SK-N-DZ (cell line): ENCODE results near the gene NTHL1. TPM values are rescaled to one million over a fixed set of nuclear protein-coding genes. Genes with fewer than 3 reads are reported as not detected.

Experiments used
- DNase-seq: peaks from one replicate; pipeline ENCODE4 v3.0.0-alpha.2; 2015; ENCODE audit warnings: low spot score
- polyA plus RNA-seq, 2 experiments: library from polyadenylated mRNA; depleted of rRNA; stranded (reverse); fragments of >200 nt; gene quantifications; 2 replicates each; pipeline ENCODE4 v1.2.3, GENCODE V29; 2014

Gene NTHL1
- polyA plus RNA-seq (2014; cell fraction: cytosol; rRNA removed) = 120 and 139 TPM in 2 replicates
- 97.5 and 128 TPM in 2 replicates for polyA plus RNA-seq (2014; cell fraction: nucleus; rRNA removed)

DNA sequence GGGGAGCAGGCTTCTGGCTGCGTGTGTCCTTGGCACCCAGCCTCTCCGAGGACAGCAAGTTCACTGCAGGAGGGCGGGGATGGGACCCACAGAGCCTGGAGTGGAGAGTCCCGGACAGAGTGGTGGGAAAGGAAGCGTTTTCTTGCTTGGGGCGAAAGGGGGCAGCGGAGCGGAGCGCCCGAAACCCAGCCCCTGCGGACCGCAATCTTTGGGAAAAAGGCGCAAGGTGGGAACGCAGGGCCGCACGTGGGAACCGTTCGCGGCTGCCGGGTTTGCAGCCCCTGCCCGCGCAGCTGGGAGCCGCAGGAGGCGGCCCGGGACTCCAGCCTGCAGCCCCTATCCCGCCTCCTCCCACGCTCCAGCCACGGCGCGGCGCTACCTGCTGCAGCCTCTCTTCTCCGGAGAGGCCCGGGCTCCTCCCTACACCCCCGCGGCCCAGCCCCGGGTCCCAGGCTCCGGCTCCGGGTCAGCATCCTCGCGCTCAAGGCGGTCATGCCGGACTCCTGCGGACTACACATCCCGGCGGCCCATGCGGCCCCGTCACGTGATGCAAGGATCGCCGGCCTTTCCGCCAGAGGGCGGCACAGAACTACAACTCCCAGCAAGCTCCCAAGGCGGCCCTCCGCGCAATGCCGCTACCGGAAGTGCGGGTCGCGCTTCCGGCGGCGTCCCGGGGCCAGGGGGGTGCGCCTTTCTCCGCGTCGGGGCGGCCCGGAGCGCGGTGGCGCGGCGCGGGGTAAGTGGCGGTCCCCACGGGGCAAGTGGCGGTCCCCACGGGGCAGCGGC, at the start of gene NTHL1, which contains the start of gene TSC2:
Gene NTHL1 (minus strand): TSS at position 505 of the 786 bp plus-strand sequence. CDS start 11 bp downstream, at position 494.
Gene TSC2 (plus strand): TSS at position 656 of the 786 bp plus-strand sequence. CDS start 631 bp downstream, outside the sequence.
- DNase-seq = peak; percentile 95

DNA sequence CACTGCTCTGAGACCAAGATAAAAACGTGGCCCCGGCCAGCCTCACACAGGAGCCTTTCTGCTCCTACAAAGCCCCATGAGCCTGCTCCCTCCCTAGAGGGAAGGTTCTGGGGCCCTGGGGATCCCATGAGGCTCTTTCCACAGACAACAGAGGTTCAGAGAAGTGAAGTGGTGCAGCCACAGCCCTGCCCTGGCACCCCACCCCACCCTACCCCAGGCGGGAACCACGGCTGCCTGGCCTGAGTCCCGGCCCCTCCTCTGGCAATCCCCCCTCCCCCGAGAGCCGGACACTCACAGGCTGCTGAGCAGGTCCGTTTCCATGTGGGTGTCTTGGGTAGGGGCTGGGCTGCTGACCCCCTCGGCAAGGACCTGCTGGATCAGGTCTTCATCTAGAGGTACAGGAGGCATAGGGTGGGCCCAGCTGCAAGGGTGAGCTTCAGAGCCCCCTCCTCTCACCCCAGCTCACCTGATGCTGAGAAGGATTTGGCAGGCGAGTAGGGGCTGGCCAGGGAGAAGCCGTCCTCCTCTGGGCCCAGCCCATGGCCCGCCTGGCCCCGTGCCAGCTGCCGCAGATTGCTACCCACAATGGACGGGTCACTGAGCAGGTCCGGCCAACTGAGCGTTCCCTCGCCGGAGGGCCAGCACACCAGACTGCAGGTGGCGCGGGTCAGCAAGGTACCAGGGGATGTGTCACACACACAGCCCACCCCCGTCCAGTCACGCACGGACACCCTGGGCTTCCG, 49.4 kb upstream of the NTHL1 start:
- DNase-seq = no peak

DNA sequence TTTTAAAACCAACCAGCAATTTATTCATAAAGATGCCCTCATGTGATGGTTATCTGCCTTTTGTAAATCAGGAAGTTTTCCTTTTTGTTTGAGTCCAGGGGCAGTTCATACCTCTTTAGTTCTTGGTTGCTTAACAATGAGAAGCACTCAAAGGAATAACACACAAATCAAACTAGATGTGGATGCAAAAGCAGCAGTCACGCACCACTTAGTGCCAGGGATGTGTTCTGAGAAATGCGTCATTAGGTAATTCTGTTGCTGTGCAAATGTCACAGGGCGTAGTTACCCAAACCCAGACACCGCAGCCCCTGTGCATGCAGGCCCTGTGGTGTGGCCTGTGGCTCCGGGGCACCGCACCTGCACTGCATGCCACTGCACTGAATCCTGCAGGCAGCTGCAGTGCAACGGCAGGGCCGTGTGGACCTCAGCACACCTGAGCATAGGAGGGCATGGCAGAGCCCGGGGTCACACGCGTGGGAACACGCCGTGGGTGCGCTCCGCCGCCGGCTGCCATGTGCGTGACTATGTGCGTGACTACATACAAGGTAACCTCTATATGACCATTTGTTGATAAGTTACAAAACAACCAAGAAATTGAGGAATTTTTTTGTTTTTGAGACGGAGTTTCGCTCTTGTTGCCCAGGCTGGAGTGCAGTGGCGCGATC, 48.4 kb upstream of the NTHL1 start:
- DNase-seq = no peak

DNA sequence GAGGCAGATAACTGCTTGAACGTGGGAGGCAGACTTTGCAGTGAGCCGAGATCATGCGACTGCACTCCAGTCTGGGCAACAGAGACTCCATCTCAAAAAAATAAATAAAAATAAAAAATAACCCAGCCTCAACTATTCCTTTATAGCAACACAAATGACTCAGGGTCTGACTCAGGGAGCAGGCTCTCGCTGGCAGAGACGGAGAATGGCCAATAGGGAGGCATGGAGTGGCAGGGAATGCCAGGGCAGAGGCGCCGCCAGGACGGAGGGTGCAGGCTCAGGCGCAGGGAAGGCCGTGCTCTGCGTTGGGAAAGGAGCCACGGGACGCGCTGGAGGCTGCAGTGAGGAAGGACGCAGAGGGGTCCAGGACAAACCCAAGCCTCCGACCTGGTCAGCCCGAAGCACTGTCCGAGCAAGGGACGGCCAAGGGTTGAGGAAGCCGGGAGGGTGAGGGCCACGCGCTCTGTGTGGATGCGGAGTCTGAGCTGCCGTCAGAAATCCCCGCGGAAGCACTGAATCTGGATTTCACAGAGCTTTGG, 47.8 kb upstream of the NTHL1 start:
- no peak for DNase-seq

DNA sequence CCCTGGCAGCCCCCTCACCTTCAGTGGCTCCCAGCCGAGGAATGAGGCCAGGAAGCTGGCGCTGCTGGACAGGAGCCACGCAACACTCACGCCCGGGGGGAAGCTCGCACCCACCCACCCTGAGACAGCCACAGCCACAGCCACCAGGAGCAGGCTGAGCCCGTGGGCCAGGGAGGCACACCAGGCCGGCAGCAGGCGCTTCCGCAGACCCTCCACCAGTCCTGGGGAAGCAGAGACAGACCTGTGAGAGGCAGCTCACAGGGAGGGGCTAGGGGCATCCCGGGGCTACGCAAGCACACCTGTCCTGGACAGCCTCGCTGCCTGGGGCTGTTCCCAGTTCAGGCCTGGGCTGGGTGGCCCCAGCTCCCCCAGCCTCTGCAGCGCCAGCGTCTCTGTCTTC, 46.2 kb upstream of the NTHL1 start:
- no peak for DNase-seq

DNA sequence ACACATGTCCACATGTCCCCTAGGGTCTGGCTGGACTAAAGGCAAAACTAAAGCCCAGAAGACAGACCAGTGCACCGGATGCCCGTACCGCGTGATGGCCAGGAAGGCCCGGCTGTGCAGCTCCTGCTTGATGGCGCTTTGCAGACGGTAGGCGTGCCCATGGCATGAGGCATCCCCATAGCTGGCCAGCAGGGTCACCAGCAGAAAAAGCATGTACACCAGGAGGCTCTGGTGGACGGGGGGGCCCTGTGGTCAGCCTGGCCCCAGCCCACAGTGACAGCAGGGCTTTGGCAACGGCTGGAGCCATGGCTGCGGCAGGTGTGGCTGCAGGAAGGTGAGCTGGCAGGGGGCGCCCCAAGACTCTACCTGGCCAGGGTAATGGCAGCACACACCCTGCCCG, 45.2 kb upstream of the NTHL1 start:
- no peak for DNase-seq

DNA sequence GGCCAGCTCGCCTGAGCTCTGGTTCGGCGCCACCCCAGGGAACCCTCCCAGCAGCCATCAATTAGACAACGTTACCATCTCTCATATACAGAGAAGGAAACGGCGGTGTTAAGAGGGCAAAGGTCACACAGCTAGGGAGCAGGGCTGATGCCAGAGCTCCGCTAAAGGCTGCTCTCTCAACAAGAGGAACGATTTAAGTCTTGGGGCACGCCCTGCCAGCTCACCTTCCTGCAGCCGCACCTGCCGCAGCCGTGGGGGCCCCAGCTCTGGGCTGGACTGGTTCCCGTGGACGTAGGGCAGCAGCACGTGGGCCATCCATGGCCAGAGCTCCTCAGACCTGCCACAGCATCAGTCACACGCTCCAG, 44.6 kb upstream of the NTHL1 start:
- no peak for DNase-seq

DNA sequence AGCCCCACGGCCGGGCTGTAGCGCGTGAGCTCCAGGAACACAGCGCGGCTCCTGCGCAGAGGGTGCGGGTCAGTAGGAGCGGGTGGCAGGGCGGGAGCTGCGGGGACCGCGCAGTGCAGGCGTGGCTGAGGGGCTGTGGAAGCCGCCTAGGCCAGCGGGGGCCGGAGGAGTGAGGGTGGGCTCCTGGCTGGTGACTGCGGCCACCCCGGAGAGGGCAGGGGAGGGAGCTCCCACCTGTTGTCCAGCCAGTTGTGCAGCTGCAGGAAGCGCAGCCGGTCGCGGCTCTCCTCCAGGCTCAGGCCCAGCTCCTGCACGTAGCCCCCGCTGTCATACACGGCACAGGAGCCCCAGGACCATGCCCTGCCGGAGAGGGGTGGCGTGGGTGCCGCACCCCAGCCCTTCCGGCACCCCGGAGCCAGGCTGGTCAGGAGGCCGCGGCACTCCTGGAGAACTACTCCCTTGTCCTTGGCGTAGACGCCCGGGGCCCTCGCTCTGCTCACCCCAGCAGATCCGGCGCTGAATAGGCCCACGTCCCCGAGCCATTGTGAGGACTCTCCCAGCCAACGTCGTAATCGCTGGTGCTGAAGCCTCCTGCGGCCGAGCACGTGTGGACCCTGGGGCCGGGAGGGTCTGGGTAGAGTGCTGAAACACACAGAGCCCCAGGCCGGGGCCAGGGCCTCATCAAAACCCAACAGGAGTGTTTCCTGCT, 44.1 kb upstream of the NTHL1 start:
- DNase-seq = no peak

DNA sequence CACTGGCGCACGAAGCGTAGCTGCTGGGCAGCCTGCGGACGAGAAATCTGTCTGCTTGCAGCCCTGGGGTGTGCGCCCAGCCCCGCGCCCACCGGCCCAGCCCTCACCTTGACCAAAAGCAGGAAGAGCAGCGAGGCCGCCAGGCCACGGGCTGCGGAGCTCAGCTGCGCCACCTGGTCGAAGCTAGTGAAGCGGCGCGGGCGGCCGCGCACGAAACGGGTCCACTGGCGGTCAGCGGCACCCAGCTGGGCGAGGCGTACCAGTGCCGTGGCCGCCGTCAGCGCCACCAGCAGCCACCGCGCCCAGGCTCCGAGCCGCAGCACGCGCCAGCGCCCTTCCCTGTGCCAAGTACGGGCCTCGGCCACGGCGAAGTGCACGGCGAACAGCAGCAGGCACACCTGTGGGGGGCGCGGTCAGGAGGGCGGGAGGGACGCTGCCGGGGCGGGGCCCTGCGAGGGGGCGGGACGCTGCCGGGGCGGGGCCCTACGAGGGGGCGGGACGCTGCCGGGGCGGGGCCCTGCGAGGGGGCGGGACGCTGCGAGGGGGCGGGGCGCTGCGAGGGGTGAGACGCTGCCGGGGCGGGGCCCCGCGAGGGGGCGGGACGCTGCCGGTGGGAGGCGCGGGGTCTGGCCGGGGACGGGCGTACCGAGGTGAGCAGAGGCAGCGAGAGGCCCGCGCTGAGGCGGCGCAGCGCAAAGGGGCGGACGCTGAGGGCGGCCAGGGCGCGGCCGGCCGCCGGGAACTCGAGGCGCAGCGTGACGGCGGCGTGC, 43.3 kb upstream of the NTHL1 start:
- no peak for DNase-seq

DNA sequence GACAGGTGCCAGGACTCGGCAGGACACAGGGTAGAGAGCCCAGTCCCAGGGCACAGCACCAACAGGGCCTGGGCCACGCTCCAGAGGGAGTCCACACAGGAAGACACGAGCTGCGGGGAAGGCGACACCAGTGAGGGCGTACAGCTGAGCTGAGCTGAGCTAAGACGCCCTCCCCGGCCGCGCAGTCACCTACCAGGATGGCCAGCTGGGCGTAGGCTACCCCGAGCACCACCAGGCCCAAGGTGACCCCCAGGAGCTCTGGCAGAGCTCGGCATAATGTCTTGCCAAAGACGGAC, 42.8 kb upstream of the NTHL1 start:
- no peak for DNase-seq

DNA sequence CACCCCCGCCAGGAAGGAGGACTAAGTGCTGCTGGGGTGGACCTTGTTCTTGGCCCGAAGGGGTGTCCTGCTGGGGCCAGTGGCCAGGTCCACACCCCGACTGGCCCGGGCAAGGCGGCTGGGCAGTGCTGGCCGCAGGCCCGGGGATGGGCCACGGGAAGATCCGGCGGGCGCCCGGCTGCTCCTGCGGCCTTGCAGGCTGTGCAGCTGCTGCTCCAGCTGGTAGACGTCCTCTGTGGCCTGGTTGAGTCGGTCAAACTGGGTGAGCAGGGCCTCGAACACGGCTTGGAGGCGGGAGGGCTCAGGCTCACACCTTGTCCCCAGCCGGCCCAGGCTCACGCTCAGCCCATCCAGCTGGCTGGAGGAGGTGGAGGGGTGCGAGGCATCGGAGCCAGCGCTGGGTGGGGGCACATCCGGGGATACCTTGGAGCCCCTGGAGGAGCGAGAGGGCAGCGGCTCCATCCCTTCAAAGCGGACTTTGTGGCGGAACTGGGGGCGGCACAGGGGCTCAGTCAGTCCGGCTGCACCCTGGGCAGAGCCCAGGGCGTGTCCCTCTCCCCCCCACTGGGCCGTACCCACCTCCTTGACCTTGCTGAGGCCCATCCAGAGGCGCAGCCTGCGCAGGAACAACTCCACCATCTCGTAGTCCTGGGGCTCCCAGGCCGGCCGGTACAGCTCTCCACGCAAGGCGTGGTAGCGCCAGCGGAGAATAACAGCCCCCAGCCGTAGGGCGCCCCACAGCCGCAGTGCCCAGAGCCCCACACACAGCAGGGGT, 42.3 kb upstream of the NTHL1 start:
- no peak for DNase-seq

DNA sequence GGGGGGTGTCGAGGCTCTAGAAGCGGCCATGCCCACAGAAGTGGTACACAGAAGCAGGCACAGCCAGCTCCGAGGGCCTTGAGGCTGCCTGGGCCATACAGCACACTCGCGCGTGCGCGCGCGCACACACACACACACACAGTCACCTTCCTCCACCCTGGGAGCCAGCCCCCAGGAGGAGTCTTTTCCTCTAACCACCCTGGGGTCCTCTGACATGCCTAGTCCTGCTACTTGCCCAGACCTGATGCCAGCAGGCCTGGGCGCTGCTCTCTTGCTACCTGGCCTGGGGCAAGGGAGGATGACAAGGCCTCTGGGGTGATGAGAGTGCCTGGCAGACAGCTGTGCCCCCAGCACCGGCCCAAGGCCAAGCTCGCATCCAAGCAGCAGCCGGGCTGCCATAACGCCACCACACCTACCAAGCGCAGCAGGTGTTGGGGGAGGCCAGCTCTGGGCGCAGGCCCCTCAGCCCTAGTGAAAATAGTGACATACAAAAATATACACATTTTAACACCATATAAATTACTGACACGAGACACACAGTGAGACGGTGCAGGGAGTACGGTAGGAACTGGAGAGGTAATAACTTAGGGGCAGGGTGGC, 41.2 kb upstream of the NTHL1 start:
- no peak for DNase-seq

DNA sequence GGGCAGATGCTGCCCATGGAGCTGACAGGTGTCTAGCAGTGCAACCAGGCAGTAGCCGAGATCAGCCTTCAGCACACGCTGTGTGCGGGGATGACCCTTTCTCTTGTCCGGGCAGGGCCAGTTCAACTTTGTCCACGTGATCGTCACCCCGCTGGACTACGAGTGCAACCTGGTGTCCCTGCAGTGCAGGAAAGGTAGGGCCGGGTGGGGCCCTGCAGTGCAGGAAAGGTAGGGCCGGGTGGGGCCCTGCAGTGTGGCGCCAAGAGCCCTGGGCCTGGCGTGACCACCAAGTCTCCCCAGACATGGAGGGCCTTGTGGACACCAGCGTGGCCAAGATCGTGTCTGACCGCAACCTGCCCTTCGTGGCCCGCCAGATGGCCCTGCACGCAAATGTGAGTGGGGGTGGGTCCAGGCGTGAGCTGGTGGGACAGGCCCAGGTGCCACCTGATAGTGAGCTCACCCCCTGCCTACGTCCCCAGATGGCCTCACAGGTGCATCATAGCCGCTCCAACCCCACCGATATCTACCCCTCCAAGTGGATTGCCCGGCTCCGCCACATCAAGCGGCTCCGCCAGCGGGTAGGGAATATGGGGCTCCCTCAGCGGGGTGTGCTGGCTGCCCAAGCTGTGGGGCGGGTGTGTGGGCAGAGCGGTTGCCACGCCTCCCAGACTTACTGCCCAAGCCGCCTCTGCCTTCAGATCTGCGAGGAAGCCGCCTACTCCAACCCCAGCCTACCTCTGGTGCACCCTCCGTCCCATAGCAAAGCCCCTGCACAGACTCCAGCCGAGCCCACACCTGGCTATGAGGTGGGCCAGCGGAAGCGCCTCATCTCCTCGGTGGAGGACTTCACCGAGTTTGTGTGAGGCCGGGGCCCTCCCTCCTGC, 40.4 kb upstream of the NTHL1 start:
- no peak for DNase-seq

DNA sequence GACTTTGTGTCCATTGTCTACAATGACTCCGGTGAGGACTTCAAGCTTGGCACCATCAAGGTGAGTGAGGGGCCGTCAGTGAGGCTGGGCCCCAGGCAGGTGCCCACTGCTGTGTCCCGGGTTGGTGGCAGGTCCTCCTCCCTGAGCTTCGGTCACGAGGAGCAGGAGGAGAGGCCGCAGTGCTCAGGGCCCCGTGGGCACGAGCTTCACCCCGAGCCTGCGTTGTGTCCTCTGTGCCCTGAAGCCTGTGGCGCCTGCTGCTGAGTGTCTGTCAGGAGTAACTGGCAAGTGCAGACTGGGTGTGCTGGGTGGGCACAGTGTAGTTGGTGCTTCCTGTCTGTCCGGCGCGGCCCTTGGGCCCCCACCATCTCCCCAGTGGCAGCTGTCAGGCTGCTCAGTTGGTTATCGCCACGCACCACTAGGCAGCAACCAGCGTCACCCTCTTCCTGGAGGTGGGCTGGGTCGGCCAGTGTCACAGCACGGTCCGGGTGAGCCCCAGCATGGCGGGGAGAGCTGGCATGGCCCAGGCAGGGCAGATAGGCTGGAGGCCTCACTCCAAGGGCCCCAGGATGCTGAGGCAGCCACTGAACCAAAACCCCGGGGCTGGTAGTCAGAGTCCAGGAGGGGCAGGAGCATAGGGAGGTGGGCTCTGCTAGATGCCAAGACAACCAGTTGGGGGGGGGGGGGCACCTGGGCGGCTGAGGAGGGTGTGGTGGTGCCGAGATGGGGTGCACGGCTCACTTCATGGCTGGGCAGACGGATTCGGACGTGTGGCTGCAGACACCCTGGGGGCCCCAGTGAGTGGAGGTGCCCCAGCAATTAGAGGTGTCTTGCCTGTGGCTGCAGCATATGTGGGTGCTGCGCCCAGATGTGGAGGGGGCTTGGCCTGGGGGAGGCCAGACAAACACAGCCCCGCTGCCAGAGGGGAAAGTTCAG, 39.4 kb upstream of the NTHL1 start:
- no peak for DNase-seq

DNA sequence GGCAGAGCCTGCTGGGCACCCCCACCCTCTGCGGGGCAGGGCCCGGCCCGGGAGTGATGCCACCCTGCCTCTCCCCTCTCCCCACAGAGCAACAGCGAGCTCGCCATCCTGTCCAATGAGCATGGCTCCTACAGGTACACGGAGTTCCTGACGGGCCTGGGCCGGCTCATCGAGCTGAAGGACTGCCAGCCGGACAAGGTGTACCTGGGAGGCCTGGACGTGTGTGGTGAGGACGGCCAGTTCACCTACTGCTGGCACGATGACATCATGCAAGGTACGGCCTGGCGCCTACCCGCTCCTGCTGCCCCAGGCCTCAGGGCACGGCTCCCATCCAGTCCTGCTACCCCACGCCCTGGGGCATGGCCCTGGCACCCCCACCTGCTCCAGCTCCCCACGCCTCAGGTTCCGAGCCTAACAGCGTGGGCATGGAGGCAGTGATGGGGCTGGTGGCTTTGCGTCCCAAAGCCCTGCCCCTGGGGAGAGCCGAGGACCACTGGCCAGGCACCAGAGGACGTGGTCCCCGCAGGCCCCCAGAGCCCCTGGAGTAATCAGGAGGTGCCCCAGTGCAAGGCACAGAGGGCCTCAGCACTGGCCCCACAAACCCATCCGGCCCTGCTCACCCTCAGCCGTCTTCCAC, 38.6 kb upstream of the NTHL1 start:
- no peak for DNase-seq

DNA sequence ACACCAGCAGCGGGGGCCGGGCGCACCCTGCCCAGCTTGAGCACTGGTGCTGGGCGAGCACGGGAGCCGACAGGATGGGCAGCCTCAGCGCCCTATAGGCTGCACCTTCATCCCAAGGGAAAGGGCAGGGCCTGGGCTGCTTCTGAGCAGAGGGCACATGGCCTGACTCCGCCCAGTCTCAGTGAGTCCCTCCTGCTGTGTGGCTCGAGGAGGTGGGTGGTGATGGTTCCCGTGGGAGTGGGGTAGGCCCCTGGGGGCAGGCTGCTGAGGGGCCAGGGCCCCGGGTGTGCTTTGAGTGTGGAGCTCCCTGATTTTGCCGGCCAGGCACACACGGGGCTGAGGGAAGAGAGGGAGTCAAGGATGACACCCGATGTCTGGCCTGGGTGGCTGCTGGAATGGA, 38.0 kb upstream of the NTHL1 start:
- DNase-seq = no peak
